Chondrocyte (in vitro differentiated cells): Measurements from ENCODE around the gene GSG1L. TPM values are rescaled to one million over a fixed set of nuclear protein-coding genes. Genes with fewer than 3 reads are reported as not detected.
A peak's percentile ranks its signal among the peaks of the same experiment; 100 is the strongest.

Source experiments
- DNase-seq: peaks from one replicate; pipeline ENCODE4 v3.0.0; 2021; ENCODE audit warnings: mixed read lengths, low spot score
- H3K27ac Mint-ChIP-seq: one replicate; pipeline ENCODE4 v1.8.0; 2021; ENCODE audit warnings: mild to moderate bottlenecking, moderate library complexity, mixed read lengths; ENCODE audit not compliant: unreplicated experiment
- H3K27me3 Mint-ChIP-seq: 2 replicates; pipeline ENCODE4 v1.8.0; 2021; ENCODE audit warnings: low read depth, mixed read lengths
- H3K36me3 Mint-ChIP-seq: 2 replicates; pipeline ENCODE4 v1.8.0; 2021; ENCODE audit warnings: low read depth, mixed read lengths
- H3K4me1 Mint-ChIP-seq: 2 replicates; pipeline ENCODE4 v1.8.0; 2021; ENCODE audit warnings: low read depth, mild to moderate bottlenecking, mixed read lengths
- H3K4me3 Mint-ChIP-seq: one replicate; pipeline ENCODE4 v1.8.0; 2021; ENCODE audit warnings: mild to moderate bottlenecking, moderate library complexity, mixed read lengths; ENCODE audit not compliant: unreplicated experiment
- H3K9me3 Mint-ChIP-seq: 2 replicates; pipeline ENCODE4 v1.8.0; 2021; ENCODE audit warnings: low read depth, mixed read lengths
- CTCF ChIP-seq: fragments of 200-600 bp; sonication (generic); IDR thresholded peaks from 2 replicates; pipeline ENCODE4 v1.5.0; 2021; ENCODE audit warnings: antibody characterized with exemption, mild to moderate bottlenecking, moderate library complexity
- total RNA-seq: library from RNA; stranded (reverse); gene quantifications from 3 replicates; pipeline ENCODE4 v1.2.1, GENCODE V29; 2021

GSG1L gene
- total RNA-seq, 1 donor from 2014 or later: not detected

- Mint-ChIP-seq H3K4me1 (no peaks in the 10 kb centered on the region), H3K9me3 (no peaks in the 10 kb centered on the region), H3K27me3 (peaks cover 60% of the 10 kb centered on the region), H3K4me3 (no peak overlapping the region), H3K27ac (no peak overlapping the region), H3K36me3 (peaks cover 2% of the 10 kb centered on the region)
- peak; percentile 17 for DNase-seq
- no peak for TF ChIP-seq CTCF
Observed at GRCh38 chr16:27818246-27818645, 245.3 kb downstream of the GSG1L start.

GRCh38 chr16:27817038-27817437, 246.5 kb downstream of the GSG1L start:
- no peak for TF ChIP-seq CTCF
- Mint-ChIP-seq H3K36me3 (peaks cover 2% of the 10 kb centered on the region), H3K9me3 (no peaks in the 10 kb centered on the region), H3K27ac (no peak overlapping the region), H3K4me1 (no peaks in the 10 kb centered on the region), H3K4me3 (no peak overlapping the region), H3K27me3 (peaks cover 56% of the 10 kb centered on the region)
- peak; percentile 46 for DNase-seq

- H3K9me3 Mint-ChIP-seq: no peaks in the 10 kb centered on the region
- H3K27me3 Mint-ChIP-seq: peaks cover 56% of the 10 kb centered on the region
- no peak for TF ChIP-seq CTCF
- peaks cover 2% of the 10 kb centered on the region for H3K36me3 Mint-ChIP-seq
- H3K27ac Mint-ChIP-seq: no peak overlapping the region
- no peak overlapping the region for H3K4me3 Mint-ChIP-seq
- DNase-seq: peak; percentile 69
- H3K4me1 Mint-ChIP-seq: no peaks in the 10 kb centered on the region
Observed at GRCh38 chr16:27816561-27816960, 247.0 kb downstream of the GSG1L start.

GRCh38 chr16:27813591-27813990, 249.9 kb downstream of the GSG1L start:
- Mint-ChIP-seq H3K27me3 (peaks cover 41% of the 10 kb centered on the region), H3K4me1 (no peaks in the 10 kb centered on the region), H3K9me3 (peaks cover 7% of the 10 kb centered on the region), H3K27ac (no peak overlapping the region), H3K36me3 (peaks cover 2% of the 10 kb centered on the region), H3K4me3 (no peak overlapping the region)
- TF ChIP-seq CTCF: no peak
- DNase-seq: peak; percentile 43

- Mint-ChIP-seq H3K27me3 (peaks cover 34% of the 10 kb centered on the region), H3K27ac (no peak overlapping the region), H3K36me3 (no peaks in the 10 kb centered on the region), H3K4me3 (no peak overlapping the region), H3K9me3 (peaks cover 7% of the 10 kb centered on the region), H3K4me1 (no peaks in the 10 kb centered on the region)
- DNase-seq: peak; percentile 30
- TF ChIP-seq CTCF: no peak
Observed at GRCh38 chr16:27811881-27812280, 251.6 kb downstream of the GSG1L start.
